ENCODE measurements around the gene BANP.
"Not testable (repeated sequence)": the region's sequence is repeated elsewhere in the genome, so short reads cannot be mapped to it uniquely, and the experiment has no call there.

BANP gene

GRCh38 chr16:88044121-88044581 is 92.9 kb downstream of the BANP start:
- not testable (repeated sequence) for H3K4me3 ChIP-seq (ENCODE audit: low read depth, low read length); H3K9ac ChIP-seq (ENCODE audit: low read depth, low read length); H3K9me3 ChIP-seq (ENCODE audit: control insufficient read depth, insufficient read depth, low read length); H3K4me1 ChIP-seq (ENCODE audit: control insufficient read depth, insufficient read depth, low read length); H3K27me3 ChIP-seq (ENCODE audit: control insufficient read depth, insufficient read depth, low read length); H3K36me3 ChIP-seq (ENCODE audit: control insufficient read depth, insufficient read depth, low read length)

- H3K4me1 ChIP-seq (ENCODE audit: control insufficient read depth, insufficient read depth, low read length); H3K27me3 ChIP-seq (ENCODE audit: control insufficient read depth, insufficient read depth, low read length); H3K4me3 ChIP-seq (ENCODE audit: low read depth, low read length); H3K9ac ChIP-seq (ENCODE audit: low read depth, low read length); H3K9me3 ChIP-seq (ENCODE audit: control insufficient read depth, insufficient read depth, low read length); H3K36me3 ChIP-seq (ENCODE audit: control insufficient read depth, insufficient read depth, low read length): not testable (repeated sequence)
Measured at GRCh38 chr16:88045361-88045760, 94.1 kb downstream of the BANP start.

GRCh38 chr16:88045820-88046303 is 94.6 kb downstream of the BANP start:
- H3K36me3 ChIP-seq (ENCODE audit: control insufficient read depth, insufficient read depth, low read length), result peaks cover 9% of the 10 kb centered on the region
- H3K4me3 ChIP-seq (ENCODE audit: low read depth, low read length), result no peak overlapping the region
- no peaks in the 10 kb centered on the region for H3K4me1 ChIP-seq (ENCODE audit: control insufficient read depth, insufficient read depth, low read length)
- no peaks in the 10 kb centered on the region for H3K27me3 ChIP-seq (ENCODE audit: control insufficient read depth, insufficient read depth, low read length)
- no peaks in the 10 kb centered on the region for H3K9me3 ChIP-seq (ENCODE audit: control insufficient read depth, insufficient read depth, low read length)
- no peak overlapping the region for H3K9ac ChIP-seq (ENCODE audit: low read depth, low read length)

GRCh38 chr16:88047462-88047861 is 96.2 kb downstream of the BANP start:
- H3K36me3 ChIP-seq (ENCODE audit: control insufficient read depth, insufficient read depth, low read length), result peaks cover 10% of the 10 kb centered on the region

GRCh38 chr16:88048985-88049384 is 97.8 kb downstream of the BANP start:
- Histone ChIP-seq H3K36me3 (ENCODE audit: control insufficient read depth, insufficient read depth, low read length) (peaks cover 14% of the 10 kb centered on the region), H3K27me3 (ENCODE audit: control insufficient read depth, insufficient read depth, low read length) (no peaks in the 10 kb centered on the region), H3K4me1 (ENCODE audit: control insufficient read depth, insufficient read depth, low read length) (no peaks in the 10 kb centered on the region), H3K9me3 (ENCODE audit: control insufficient read depth, insufficient read depth, low read length) (no peaks in the 10 kb centered on the region), H3K4me3 (ENCODE audit: low read depth, low read length) (no peak overlapping the region), H3K9ac (ENCODE audit: low read depth, low read length) (no peak overlapping the region)

More at GRCh38 chr16:88047462-88047861, 96.2 kb downstream of the BANP start:
- Histone ChIP-seq H3K27me3 (ENCODE audit: control insufficient read depth, insufficient read depth, low read length) (no peaks in the 10 kb centered on the region), H3K4me3 (ENCODE audit: low read depth, low read length) (no peak overlapping the region), H3K4me1 (ENCODE audit: control insufficient read depth, insufficient read depth, low read length) (no peaks in the 10 kb centered on the region), H3K9me3 (ENCODE audit: control insufficient read depth, insufficient read depth, low read length) (no peaks in the 10 kb centered on the region), H3K9ac (ENCODE audit: low read depth, low read length) (no peak overlapping the region)

GRCh38 chr16:88049561-88050545 is 98.6 kb downstream of the BANP start:
- H3K4me1 ChIP-seq (ENCODE audit: control insufficient read depth, insufficient read depth, low read length), result no peaks in the 10 kb centered on the region
- no peak overlapping the region for H3K9ac ChIP-seq (ENCODE audit: low read depth, low read length)
- H3K9me3 ChIP-seq (ENCODE audit: control insufficient read depth, insufficient read depth, low read length), result no peaks in the 10 kb centered on the region
- H3K36me3 ChIP-seq (ENCODE audit: control insufficient read depth, insufficient read depth, low read length), result peaks cover 14% of the 10 kb centered on the region
- no peaks in the 10 kb centered on the region for H3K27me3 ChIP-seq (ENCODE audit: control insufficient read depth, insufficient read depth, low read length)
- no peak overlapping the region for H3K4me3 ChIP-seq (ENCODE audit: low read depth, low read length)

GRCh38 chr16:88050952-88051660 is 99.9 kb downstream of the BANP start:
- H3K4me1 ChIP-seq (ENCODE audit: control insufficient read depth, insufficient read depth, low read length), result no peaks in the 10 kb centered on the region
- no peak overlapping the region for H3K4me3 ChIP-seq (ENCODE audit: low read depth, low read length)
- peaks cover 14% of the 10 kb centered on the region for H3K36me3 ChIP-seq (ENCODE audit: control insufficient read depth, insufficient read depth, low read length)

GRCh38 chr16:88052661-88053060 is 101.4 kb downstream of the BANP start:
- Histone ChIP-seq H3K27me3 (ENCODE audit: control insufficient read depth, insufficient read depth, low read length) (no peaks in the 10 kb centered on the region), H3K36me3 (ENCODE audit: control insufficient read depth, insufficient read depth, low read length) (peaks cover 14% of the 10 kb centered on the region), H3K9me3 (ENCODE audit: control insufficient read depth, insufficient read depth, low read length) (no peaks in the 10 kb centered on the region), H3K4me3 (ENCODE audit: low read depth, low read length) (no peak overlapping the region), H3K9ac (ENCODE audit: low read depth, low read length) (no peak overlapping the region), H3K4me1 (ENCODE audit: control insufficient read depth, insufficient read depth, low read length) (no peaks in the 10 kb centered on the region)

More at GRCh38 chr16:88050952-88051660, 99.9 kb downstream of the BANP start:
- no peaks in the 10 kb centered on the region for H3K27me3 ChIP-seq (ENCODE audit: control insufficient read depth, insufficient read depth, low read length)
- H3K9ac ChIP-seq (ENCODE audit: low read depth, low read length), result no peak overlapping the region
- no peaks in the 10 kb centered on the region for H3K9me3 ChIP-seq (ENCODE audit: control insufficient read depth, insufficient read depth, low read length)

- not testable (repeated sequence) for H3K4me1 ChIP-seq (ENCODE audit: control insufficient read depth, insufficient read depth, low read length); H3K9ac ChIP-seq (ENCODE audit: low read depth, low read length); H3K4me3 ChIP-seq (ENCODE audit: low read depth, low read length); H3K27me3 ChIP-seq (ENCODE audit: control insufficient read depth, insufficient read depth, low read length); H3K9me3 ChIP-seq (ENCODE audit: control insufficient read depth, insufficient read depth, low read length)
- H3K36me3 ChIP-seq (ENCODE audit: control insufficient read depth, insufficient read depth, low read length), result peaks cover 14% of the 10 kb centered on the region
Measured at GRCh38 chr16:88053479-88053878, 102.2 kb downstream of the BANP start.

GRCh38 chr16:88055356-88055755 is 104.1 kb downstream of the BANP start:
- peaks cover 13% of the 10 kb centered on the region for H3K36me3 ChIP-seq (ENCODE audit: control insufficient read depth, insufficient read depth, low read length)
- H3K9me3 ChIP-seq (ENCODE audit: control insufficient read depth, insufficient read depth, low read length), result no peaks in the 10 kb centered on the region
- H3K27me3 ChIP-seq (ENCODE audit: control insufficient read depth, insufficient read depth, low read length), result no peaks in the 10 kb centered on the region
- no peak overlapping the region for H3K4me3 ChIP-seq (ENCODE audit: low read depth, low read length)
- no peaks in the 10 kb centered on the region for H3K4me1 ChIP-seq (ENCODE audit: control insufficient read depth, insufficient read depth, low read length)
- H3K9ac ChIP-seq (ENCODE audit: low read depth, low read length), result no peak overlapping the region

- Histone ChIP-seq H3K36me3 (ENCODE audit: control insufficient read depth, insufficient read depth, low read length) (peaks cover 13% of the 10 kb centered on the region), H3K4me1 (ENCODE audit: control insufficient read depth, insufficient read depth, low read length) (no peaks in the 10 kb centered on the region), H3K27me3 (ENCODE audit: control insufficient read depth, insufficient read depth, low read length) (no peaks in the 10 kb centered on the region), H3K4me3 (ENCODE audit: low read depth, low read length) (no peak overlapping the region), H3K9me3 (ENCODE audit: control insufficient read depth, insufficient read depth, low read length) (no peaks in the 10 kb centered on the region), H3K9ac (ENCODE audit: low read depth, low read length) (no peak overlapping the region)
Measured at GRCh38 chr16:88056212-88056611, 105.0 kb downstream of the BANP start.

Measured in iPS-15b (cell line).